NCI-H526 (cell line): ENCODE results near the gene ENOX2.

Source experiments
- DNase-seq, 2 experiments: peaks; one replicate each; lab custom pipeline; 2025; lab: John Stamatoyannopoulos, UW

Gene ENOX2

GRCh38 chrX:130696542-130696941 is 206.5 kb downstream of the ENOX2 start:
- peak; percentile 14 to 51 for DNase-seq

- DNase-seq, result no peak
Observed at GRCh38 chrX:130695931-130696330, 207.1 kb downstream of the ENOX2 start.

GRCh38 chrX:130694983-130695382 is 208.0 kb downstream of the ENOX2 start:
- no peak for DNase-seq

- no peak for DNase-seq
Observed at GRCh38 chrX:130691576-130691975, 211.4 kb downstream of the ENOX2 start.

GRCh38 chrX:130688360-130688759 is 214.6 kb downstream of the ENOX2 start:
- DNase-seq, result no peak

- no peak for DNase-seq
Observed at GRCh38 chrX:130682990-130683389, 220.0 kb downstream of the ENOX2 start.

- no peak for DNase-seq
Observed at GRCh38 chrX:130680164-130681035, 222.6 kb downstream of the ENOX2 start.

GRCh38 chrX:130676861-130677260 is 226.1 kb downstream of the ENOX2 start:
- no peak for DNase-seq

- DNase-seq, result no peak
Observed at GRCh38 chrX:130672214-130672613, 230.8 kb downstream of the ENOX2 start.

GRCh38 chrX:130669233-130669632 is 233.8 kb downstream of the ENOX2 start:
- DNase-seq, result no peak

- no peak for DNase-seq
Observed at GRCh38 chrX:130665263-130665662, 237.7 kb downstream of the ENOX2 start.

- DNase-seq, result no peak
Observed at GRCh38 chrX:130658310-130658709, 244.7 kb downstream of the ENOX2 start.

GRCh38 chrX:130654409-130654950 is 248.5 kb downstream of the ENOX2 start:
- DNase-seq, result no peak

GRCh38 chrX:130652824-130653578 is 250.0 kb downstream of the ENOX2 start:
- DNase-seq, result no peak

GRCh38 chrX:130649738-130650137 is 253.3 kb downstream of the ENOX2 start:
- DNase-seq, result no peak

- DNase-seq, result no peak
Observed at GRCh38 chrX:130647468-130647867, 255.5 kb downstream of the ENOX2 start.

- no peak for DNase-seq
Observed at GRCh38 chrX:130645955-130646583, 256.9 kb downstream of the ENOX2 start.

- no peak for DNase-seq
Observed at GRCh38 chrX:130637591-130637990, 265.4 kb downstream of the ENOX2 start.

GRCh38 chrX:130636277-130636676 is 266.7 kb downstream of the ENOX2 start:
- no peak for DNase-seq

GRCh38 chrX:130631011-130631410 is 272.0 kb downstream of the ENOX2 start:
- DNase-seq, result no peak

GRCh38 chrX:130628516-130628915 is 274.5 kb downstream of the ENOX2 start:
- no peak for DNase-seq

GRCh38 chrX:130626521-130626920 is 276.5 kb downstream of the ENOX2 start:
- DNase-seq, result no peak
